AG20443 (cell line): ENCODE data around the gene TPPP.

Experiments used
- DNase-seq: peaks from one replicate; pipeline ENCODE4 v3.0.0; 2012; ENCODE audit warnings: low spot score, mixed read lengths

Gene TPPP

DNA sequence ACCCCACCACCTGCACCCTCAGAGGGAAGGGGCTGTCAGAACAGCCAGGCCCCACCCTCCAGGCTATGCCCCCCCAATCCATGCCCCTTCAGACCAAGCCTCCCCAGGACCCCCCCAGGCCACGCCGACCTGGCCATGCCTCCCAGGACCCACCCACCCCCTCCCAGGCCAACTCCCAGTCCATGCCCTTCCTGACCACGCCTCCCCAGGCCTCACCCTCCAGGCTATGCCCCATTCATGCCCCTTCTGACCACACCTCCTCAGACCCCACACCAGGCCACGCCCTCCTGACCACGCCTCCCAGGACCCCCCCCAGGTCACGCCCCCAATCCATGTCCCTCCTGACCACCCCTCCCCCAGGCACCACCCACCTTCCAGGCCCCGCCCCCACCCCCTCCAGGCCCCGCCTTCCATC lies 27.6 kb downstream of the TPPP start:
- DNase-seq: no peak

DNA sequence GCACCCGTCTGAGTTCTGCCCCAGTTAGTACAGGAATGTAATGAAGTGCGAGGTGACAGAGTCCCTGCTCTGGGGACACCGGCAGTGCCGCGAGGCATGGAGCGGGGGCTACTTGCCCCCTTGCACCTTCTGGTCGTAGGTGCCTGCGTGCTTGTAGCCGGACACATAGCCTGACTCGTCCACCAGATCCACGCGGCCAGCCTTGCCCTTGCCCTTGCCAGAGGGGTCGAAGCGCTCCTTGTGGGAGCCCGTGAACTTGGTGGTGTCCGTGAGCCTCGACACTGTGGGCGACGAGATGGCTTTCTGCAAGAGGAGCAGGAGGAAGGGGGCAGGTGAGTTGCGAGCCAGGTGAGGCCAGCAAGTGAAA lies 28.2 kb downstream of the TPPP start:
- DNase-seq: no peak

DNA sequence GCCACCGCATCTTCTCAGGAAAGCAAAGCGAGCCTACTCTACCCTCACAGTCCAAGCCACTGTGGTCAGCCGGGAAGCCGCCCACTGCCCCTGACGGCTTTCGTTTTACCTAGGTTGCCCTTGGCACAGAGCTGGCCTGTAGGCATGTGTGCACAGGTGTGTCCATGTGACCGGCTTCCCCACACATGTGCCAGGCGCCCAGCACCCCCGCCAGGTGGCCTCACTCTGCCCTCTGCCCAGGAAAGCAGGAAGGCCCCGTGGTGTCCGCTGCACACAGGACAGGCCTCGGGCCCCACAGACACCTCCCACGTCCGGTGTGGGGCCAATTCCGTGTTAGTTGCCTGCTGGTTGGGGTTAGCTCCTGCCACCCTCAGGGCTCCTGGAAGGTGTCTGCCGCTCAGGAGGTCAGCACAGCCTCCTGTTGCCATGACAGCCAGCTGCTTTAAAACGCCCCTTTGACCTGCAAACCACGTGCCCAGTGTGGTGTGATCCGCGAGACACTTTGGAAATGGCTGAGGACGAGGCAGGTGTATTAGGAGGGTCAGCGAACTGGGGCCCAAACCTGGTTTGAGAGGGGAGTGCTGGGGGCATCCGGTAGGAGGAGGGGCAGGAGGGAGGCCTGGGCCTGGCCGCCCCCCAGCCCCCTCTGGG lies 28.7 kb downstream of the TPPP start:
- no peak for DNase-seq

DNA sequence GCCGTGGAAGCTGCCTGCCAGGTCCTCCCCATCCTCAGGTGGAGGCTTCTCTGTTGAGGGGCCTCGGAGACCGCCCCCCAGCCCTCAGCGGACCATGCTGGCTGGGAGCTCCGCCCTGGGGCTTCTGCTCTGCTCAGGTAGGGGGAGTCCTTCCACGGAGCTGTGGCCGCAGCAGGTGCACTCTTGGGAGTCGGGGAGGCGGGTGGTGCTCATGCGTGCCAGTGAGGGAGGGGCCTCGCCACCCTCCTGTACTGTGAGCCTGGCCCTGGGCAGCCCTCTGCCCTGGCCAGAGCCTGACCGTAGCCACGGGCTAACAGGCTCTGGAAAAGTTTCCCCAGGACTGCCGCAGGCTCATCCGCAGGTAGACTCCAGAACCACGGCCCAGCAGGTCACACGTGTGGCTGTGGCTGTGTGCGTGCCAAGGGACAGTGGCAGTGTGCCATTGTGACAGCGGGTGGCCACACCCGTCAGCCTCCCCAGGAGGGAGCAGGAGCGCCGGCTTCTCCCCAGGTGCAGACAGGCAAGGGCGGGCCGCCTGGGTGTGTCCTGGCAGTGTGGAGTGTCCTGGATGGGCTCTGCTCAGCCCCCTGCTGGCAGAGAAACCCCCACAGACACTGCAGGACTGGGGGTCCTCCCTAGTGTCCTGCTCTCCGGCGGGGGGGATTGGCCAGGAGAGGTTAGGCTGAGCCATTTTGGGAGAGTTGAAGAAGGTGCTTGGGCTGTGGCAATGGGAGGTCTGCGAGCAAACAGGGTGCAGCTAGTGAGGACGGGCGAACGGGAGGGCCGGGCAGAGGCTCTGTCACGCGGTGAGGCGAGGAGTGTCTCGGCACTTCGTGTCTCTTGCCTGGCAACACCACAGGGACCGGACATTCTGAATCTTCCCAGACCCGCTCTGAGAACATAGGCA lies 29.5 kb downstream of the TPPP start:
- no peak for DNase-seq

DNA sequence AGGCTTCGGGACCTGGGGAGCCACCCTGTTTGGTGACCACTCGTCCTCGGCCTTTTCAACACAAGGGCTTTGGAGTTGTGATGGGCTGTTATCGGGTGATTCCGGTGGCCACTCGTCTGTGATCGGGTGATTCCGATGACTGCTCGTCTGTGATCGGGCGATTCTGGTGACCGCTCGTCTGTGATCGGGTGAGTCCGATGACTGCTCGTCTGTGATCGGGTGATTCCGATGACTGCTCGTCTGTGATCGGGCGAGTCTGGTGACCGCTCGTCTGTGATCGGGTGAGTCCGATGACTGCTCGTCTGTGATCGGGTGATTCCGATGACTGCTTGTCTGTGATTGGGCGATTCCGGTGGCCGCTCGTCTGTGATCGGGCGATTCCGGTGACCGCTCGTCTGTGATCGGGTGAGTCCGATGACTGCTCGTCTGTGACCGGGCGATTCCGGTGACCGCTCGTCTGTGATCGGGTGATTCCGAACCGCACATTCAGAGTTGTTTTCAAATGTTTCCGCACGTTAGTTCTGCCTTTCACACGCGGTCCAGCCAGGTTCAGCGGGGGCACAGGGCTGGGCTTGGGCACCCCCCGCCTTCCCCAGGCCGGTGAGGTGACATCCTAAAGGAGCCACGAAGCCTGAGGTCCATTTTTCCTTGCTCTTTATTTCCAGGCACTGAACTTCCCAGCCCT lies 30.3 kb downstream of the TPPP start:
- DNase-seq: no peak

DNA sequence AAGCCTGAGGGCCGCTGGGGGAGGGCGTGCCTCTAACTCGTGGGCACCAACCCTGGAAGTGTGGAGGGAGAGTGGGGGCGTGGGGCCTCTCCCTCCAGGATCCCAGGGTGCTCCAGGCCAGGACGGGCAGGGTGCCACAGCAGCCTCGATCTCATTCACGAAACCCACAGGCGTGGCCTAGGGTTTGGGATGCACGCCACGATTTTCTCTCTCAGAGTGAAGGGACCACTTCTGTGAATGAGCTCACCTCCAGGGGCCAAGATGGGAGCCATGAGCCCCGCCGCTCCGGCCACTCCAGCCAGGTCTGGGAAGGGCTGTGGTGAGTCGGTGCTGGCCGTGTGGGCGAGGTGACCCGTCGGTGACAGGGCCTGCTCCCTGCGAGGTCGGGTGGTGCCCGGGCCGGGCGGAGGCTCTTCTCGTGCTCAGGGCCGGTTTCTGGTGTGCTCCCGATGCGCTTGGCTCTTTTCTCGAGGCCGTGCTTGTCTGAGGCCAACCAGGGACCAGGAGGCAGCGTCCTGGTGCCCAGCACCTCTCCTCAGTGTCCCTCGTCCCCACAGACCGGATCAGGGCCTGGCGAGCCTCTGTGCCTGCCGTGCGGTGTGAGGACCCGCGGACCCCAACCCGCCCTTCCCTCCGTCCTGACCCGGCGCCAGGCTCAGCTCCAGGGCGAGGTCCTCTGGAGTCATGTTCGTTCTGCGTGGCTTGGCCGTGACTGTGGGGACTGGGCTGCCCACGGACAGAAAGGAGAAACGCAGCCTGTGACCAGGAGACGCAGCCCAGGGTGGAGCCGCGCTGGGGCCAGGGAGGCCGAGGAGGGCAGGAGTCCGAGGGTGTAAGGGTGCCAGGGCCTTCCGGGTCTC lies 31.0 kb downstream of the TPPP start:
- no peak for DNase-seq

DNA sequence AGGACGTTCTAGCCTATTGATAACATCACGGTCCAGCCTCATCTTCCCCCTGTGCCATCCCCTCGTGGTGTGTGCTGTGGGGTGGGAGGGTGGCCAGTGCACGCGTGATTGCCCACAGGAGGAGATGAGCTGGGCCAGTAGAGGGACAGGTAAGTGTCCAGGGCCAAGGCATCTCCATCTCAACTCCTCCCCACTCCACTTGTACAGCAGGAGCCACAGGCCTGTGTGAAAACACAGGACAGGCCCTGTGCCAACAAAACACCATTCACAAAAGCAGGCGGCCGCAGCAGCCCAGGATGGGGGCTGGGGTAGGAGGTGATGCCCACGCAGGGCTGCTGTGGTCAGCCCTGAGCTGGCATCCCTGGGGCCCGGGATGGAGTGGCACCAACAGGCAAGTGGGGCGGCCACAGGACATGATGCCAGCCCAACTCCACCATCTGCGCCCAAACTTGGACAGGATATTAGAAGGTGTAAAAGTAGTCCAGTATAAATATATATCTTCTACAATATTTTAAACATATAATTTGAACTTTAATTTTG lies 32.6 kb downstream of the TPPP start:
- DNase-seq: no peak

DNA sequence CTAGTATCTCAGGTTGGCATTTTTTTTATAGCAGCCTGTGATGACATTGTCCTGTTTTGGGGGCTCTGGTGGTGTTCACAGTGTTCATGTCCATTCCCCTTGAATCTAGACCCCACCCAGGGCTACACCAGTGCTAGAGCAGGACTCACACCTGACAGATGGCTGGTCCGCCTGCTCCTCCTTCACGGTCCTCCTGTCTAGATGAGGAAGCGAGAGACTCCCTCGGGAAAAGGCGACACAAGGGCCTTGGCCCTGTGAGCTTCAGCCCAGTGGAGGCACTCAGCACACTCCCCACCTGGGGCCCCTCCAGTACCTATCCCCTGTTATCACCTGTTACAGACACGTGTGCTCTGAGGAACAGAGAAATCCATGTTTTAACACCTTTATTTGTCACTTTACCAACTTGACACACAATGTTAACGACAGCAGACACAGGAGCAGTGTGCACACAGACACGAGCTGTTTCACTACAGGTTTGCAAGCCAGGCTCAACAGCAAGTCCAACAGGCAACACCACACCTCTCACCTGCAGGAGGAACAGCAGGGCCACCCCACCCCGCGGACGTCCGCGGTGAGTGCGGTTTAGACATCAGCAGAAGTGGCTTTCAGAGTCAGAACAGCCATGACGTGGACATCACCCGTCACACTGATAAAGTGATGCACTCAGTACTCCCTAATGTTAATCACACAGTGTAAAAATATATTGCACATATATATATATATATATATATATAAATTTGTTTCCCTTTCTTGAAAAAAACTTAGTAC lies 33.5 kb downstream of the TPPP start:
- DNase-seq: no peak

DNA sequence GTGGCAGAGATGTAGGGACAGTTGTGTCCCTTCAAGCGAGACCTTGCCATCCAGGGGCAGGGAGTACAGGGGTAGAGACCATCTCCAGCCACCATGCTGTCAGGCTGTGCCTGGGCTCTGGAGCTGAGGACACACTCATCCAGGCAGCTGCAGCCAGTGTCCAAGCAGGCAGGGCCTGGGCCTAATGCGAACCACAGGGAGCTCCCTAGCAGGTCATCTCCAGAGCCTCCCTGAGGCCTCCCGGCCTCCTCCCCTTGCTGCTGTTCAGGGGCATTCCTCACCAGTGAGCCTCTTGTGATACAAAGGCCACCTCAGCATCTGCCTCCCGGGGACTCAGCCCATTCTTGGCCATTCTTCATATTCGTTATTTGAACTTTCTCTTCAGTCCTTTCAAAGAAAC lies 35.0 kb downstream of the TPPP start:
- DNase-seq: no peak

DNA sequence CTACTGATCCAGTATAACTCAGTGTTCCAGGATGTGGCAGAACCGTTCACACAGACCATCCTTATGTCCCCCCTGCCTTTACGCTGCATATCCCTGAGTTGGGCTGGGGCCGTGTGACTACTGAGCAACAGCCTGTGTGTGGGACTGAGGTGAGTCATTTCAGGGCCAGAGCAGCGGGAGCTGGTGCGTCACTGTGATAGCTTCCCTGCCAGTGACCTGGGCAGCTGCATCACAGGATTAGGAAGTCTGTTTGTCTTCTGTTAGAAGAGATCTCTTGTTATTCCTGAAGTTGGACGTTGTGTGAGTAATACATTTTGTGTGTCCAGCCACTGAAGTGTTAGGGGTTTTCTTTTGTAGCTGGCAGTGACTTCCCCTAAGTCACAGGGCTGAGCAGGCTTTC lies 35.6 kb downstream of the TPPP start:
- DNase-seq: peak; percentile 40

DNA sequence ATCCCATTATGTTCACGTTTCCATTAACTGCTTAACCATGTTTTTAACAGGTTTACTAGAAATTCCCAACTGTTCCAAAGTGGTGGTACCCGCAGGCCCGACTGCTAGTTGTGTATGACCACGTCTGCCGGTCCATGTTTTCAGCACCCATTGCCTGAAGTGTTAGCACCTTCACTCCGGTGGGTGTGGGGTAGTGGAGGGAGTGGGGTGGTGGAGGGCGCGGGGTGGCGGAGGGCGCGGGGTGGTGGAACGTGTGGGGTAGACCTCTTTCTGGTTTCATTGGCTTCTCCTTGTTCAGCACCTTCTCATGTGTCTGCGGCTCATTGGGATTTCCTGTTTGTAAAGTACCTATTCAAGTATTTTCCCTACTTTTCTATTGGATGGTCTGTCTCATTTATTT lies 37.7 kb downstream of the TPPP start:
- no peak for DNase-seq

DNA sequence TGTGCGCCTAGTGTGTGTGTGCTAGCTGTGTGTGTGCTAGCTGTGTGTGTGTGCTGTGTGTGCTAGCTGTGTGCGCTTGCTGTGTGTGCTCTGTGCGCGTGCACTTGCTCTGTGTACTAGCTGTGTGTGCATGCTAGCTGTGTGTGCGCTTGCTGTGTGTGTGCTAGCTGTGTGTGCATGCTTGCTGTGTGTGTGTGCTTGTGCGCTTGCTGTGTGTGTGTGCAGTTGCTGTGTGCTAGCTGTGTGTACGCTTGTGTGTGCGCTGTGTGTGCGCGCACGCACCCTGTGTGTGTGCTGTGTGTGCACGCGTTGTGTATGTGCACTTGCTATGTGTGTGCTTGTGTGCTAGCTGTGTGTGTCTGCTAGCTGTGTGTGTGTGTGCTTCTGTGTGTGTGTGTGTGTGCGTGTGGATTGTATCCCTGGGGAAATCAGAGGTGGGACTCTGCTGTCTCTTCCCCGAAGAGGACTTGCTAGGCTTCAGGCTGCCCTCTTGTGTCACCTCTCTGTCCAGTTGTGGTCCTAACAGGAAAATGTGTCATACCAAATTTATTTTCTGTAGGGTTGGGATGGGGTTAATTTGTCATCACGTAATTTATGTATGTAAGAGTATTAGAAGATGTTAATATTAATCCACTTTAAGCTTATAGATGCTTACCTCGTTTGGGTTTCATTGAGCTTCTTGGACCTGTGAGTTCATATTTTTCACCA lies 38.9 kb downstream of the TPPP start:
- DNase-seq: no peak

DNA sequence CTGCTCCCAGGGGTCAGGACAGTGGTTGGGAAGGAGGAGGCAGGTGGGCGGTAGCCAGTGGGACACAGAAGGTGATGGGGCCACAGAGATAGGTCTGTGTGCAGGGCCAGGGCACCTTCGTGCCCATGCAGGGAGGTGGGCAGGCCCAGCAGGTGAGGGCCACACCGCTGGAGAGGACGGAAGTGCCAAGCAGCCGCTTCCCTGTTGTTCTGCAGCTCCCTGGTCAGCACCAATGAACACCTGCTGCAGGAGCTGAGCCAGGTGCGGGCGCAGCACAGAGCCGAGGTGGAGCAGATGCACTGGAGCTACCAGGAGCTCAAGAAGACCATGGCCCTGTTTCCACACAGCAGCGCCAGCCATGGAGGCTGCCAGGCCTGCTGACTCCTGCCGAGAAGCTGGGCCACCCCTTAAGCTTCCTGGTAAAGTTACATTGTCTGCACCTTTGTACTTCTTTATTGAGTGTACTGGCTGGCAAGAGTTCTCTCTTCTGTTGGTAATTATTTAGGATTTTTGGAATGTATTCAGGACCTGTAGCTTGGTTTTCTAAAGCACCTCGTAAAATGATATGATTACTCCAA lies 40.3 kb downstream of the TPPP start:
- DNase-seq: no peak

DNA sequence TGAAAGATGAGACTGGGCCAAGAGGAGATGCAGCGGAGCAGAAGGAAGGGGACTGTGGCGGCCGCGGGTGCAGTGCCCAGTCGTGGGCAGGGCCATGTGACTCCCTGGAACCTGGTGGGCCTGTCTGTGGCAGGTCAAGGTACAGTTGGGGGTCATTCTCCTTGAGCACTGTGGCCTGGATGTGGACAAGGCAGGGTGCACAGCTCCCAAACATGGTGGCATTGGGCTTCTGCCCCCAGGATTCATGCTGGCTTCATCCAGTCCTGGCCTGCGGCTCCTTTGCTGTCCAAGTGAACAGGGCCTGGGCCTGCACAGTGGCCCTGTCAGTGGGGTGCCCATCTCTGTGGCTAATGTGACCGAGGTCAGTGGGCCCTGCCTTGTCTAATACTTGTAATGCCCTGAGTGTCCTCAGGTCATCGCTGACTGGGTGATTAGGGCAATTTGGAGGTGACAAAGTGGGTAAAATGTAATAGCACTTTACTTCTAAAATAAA lies 41.1 kb downstream of the TPPP start:
- DNase-seq: no peak

DNA sequence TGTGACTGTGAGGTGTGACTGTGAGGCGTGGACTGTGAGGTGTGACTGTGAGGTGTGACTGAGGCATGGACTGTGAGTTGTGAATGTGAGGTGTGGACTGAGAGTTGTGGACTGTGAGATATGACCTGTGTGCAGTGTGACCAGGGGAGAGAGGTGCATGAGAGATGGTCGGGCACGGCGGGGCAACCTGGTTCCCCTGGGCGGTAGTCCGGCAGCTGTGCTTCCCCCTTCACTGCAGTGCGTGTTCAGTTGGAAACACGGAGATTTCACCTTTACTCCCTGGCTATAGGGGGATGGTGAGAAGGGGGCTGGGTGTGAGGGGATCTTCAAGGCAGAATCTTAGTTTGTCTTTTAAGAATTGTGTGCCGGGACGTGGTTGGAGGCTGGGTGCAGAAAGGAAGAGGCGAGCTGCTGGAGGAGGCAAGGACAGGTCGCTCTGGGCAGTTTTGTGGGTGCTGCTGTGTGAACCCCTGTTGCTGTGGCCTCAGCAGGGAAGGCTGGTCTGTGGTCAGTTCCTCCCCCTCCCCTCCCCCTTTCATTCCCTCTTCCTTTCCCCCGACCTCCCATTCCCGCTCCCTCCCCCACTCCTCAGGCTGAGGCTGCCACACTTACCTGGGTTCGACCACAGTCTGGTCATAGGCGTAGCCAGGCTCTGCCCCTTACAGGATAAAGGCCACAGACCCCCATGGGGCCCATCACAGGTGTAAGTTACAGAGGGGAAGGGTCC lies 41.7 kb downstream of the TPPP start:
- DNase-seq: no peak

DNA sequence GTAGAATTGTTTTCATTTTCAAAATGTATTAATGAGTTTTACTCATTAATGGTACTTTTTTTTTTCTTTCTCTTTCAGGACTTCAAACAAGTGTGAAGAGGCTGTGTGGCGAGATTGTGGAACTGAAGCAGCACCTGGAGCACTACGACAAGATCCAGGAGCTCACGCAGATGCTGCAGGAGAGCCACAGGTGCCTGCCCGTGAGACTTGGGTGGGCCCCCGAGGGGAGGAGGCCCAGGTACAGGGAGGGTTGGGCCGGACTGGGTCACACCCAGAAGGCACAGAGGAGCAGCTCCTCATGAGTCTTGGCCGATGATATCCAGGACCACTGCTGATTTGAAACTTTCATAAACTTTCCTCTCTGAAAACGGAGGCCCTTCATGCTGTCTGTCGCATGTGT lies 45.4 kb downstream of the TPPP start:
- no peak for DNase-seq

DNA sequence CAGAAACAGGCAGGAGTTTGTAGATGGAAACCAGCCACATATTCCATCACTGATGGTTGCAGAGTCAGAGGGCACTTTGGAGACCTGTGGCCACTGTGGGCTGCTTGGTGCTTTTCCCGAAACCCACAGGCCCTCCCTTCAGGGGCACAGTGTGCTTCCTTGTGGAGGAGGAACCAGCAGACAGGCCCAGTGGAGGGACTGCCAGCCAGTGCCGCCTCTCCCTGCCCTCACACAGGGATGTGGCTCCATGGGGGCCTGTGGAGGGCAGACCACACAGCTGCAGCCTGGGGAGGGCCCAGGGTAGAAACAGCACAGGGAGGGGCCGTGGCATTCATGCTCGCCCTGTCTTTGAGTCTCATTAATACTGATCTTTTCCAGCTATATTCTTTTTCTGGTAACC lies 45.8 kb downstream of the TPPP start:
- DNase-seq: no peak

DNA sequence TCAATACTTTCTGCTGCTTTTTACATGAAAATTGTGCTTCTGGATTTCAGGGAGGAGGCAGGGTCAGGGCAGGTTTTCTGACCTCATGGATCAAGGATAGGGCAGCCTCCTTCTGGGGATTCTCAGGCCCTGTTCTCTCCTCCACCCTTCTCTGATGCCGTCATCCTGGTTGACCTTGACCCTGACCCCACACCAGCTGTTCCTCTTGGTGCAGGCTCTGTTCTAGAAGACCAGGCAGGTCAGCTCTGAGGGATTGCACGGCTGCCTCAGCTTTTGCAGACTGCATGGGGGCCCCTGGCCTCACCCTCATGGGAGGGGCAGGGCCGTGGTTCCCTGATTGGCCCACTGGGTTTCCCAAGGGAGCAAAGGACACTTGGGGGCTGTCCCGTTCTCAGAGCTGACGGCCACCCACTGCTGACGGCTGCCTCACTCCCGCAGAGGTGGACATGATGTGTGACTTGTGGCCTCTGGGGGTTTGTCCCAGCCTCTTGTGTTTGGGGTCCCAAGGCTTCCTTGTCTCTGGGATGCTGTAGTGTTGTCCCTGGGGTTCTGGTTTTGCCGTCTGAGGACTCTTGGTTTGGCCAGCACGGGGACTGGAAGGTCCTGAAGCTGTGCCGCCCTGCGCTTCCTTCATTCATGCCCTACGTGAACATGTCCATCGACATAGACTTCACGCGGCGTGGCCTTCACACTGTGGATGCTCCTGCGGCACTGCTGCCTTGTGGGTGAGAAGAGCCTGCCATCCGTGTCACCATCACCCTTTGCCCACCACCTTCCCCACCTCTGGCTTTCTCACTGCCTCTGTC lies 46.6 kb downstream of the TPPP start:
- no peak for DNase-seq
